H1 (cell line): ENCODE results near the gene FUT2. TPM values are rescaled to one million over a fixed set of nuclear protein-coding genes. Genes with fewer than 3 reads are reported as not detected.
A peak's percentile ranks its signal among the peaks of the same experiment; 100 is the strongest.

Experiments
- ATF3 ChIP-seq: IDR thresholded peaks from 2 replicates; pipeline ENCODE4 v1.6.1; 2011; ENCODE audit warnings: low read depth, mild to moderate bottlenecking, low read length; ENCODE audit not compliant: insufficient read depth
- BRCA1 ChIP-seq: IDR thresholded peaks from 2 replicates; pipeline ENCODE4 v1.6.1; 2012; ENCODE audit warnings: low read depth, low read length, improper control_type of control experiment
- CHD1 ChIP-seq: IDR thresholded peaks from 2 replicates; pipeline ENCODE4 v1.6.1; 2012; ENCODE audit warnings: low read depth, low read length, improper control_type of control experiment
- CREB1 ChIP-seq: IDR thresholded peaks from 2 replicates; pipeline ENCODE4 v1.6.1; 2012; ENCODE audit warnings: inconsistent platforms
- EP300 ChIP-seq, 2 experiments: IDR thresholded peaks; 1 replicate in 1 of 2; 2 replicates in 1 of 2; pipeline ENCODE4 v1.6.1; 2011 to 2012; ENCODE audit warnings: low read depth in 2 of 2, low read length in 2 of 2, mild to moderate bottlenecking in 2 of 2, borderline replicate concordance in 1 of 2, inconsistent platforms in 1 of 2, moderate library complexity in 1 of 2
- KDM5A ChIP-seq: fragments of 200-600 bp; IDR thresholded peaks from 2 replicates; pipeline ENCODE4 v1.7.1; 2012; ENCODE audit warnings: mild to moderate bottlenecking, low read length, inconsistent platforms, mixed read lengths
- MAX ChIP-seq: IDR thresholded peaks from 2 replicates; pipeline ENCODE4 v1.6.1; 2012; ENCODE audit warnings: inconsistent platforms
- POLR2AphosphoS5 ChIP-seq: IDR thresholded peaks from 2 replicates; pipeline ENCODE4 v1.6.1; 2011; ENCODE audit warnings: low read depth, low read length
- RAD21 ChIP-seq, 2 experiments: IDR thresholded peaks in 1 of 2; conservative IDR thresholded peaks in 1 of 2; 2 replicates each; pipeline ENCODE4 v1.6.1; 2011; ENCODE audit warnings: low read depth in 2 of 2, low read length in 2 of 2, improper control_type of control experiment in 1 of 2, inconsistent platforms in 1 of 2, mild to moderate bottlenecking in 1 of 2, moderate library complexity in 1 of 2
- SIN3A ChIP-seq, 2 experiments: IDR thresholded peaks in 1 of 2; conservative IDR thresholded peaks in 1 of 2; 2 replicates each; pipeline ENCODE4 v1.6.1; 2011 to 2012; ENCODE audit warnings: low read length in 2 of 2, improper control_type of control experiment in 1 of 2, low read depth in 1 of 2, mild to moderate bottlenecking in 1 of 2
- SP1 ChIP-seq: IDR thresholded peaks from 2 replicates; pipeline ENCODE4 v1.6.1; 2011; ENCODE audit warnings: low read depth, low read length
- SRF ChIP-seq: IDR thresholded peaks from 2 replicates; pipeline ENCODE4 v1.6.1; 2011; ENCODE audit warnings: mild to moderate bottlenecking, low read depth, low read length, moderate library complexity
- TAF7 ChIP-seq: optimal IDR thresholded peaks from 2 replicates; pipeline ENCODE3; 2011; ENCODE audit warnings: low read depth, mild to moderate bottlenecking, inconsistent platforms, low read length, moderate library complexity, borderline replicate concordance
- polyA plus RNA-seq, 7 experiments: library from polyadenylated mRNA; depleted of rRNA in 3 of 7; stranded (reverse) in 5 of 7; unstranded in 2 of 7; fragments of >200 nt in 5 of 7; fragments of 200-250 nt in 2 of 7; gene quantifications; 1 replicate in 5 of 7; 2 replicates in 1 of 7; 4 replicates in 1 of 7; pipeline versions ENCODE4 v1.2.1 to v1.2.3, GENCODE V29; 2011 to 2013; ENCODE audit warnings: missing spikeins in 2 of 7, mixed read lengths in 2 of 7
- total RNA-seq: library from RNA; stranded (reverse); fragmentation: NEBNext Ultra II Directional; extraction: Animal tissue kit (Norgen Biotek cat#: 25700); gene quantifications from 2 replicates; pipeline ENCODE4 v1.2.1, GENCODE V29; 2021
- TF ChIP-seq, protein P1 (sequence below): IDR thresholded peaks from 2 replicates; pipeline ENCODE4 v1.6.1; 2012; ENCODE audit warnings: inconsistent platforms

Gene FUT2
- total and polyA plus RNA-seq, 2 of the 8 experiments (the other 6 are each of a cell fraction or from before 2014, with no cell fraction given) = 5.0 to 5.6 TPM

DNA sequence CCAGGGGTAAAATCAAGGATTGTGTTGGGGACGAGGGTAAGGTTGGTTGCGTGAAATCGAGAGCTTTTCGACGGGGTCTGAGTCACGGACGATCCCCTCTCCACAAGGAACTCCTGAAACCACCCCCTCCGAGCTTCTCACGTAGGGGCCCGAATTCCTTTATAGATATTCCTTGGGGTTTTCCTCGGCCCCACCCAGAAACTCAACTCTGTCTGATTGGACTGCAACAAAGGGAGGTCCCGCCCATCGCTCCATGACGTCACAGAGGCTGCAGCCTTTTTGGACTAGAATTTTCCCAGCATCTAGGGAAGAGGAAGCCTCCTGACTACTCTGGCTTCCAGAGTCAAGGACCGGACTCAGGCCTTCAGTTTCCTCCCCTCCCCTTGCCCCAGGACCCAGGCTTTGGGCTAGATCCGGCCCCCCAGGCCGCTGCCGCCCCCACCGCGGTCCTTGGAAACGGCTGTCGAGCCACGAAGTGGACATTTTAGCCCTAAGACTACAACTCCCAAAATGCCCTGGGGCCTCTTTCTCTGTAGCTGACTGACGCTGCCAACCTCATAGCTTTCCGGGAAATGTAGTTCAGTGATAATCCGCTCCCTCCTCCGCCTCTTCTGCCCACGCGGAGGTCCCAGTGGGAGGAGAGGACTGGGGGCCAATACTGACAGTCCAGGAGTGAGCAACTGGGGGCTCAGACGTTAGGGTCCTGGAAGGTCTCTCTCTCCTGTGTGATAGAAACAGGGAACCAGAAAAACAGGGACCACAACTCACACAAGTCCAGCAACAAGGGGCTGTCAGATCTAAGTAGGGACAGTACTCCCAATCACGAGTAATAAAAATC lies 51.2 kb downstream of the FUT2 start, which contains the start of gene IZUMO1 (continued):
- peak; percentile 45 for TF ChIP-seq POLR2AphosphoS5
- TF ChIP-seq CREB1 = peak; percentile 87
- TF ChIP-seq BRCA1 = no peak
- TF ChIP-seq KDM5A = no peak
- TF ChIP-seq, protein P1, sequence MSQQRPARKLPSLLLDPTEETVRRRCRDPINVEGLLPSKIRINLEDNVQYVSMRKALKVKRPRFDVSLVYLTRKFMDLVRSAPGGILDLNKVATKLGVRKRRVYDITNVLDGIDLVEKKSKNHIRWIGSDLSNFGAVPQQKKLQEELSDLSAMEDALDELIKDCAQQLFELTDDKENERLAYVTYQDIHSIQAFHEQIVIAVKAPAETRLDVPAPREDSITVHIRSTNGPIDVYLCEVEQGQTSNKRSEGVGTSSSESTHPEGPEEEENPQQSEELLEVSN = no peak
- TF ChIP-seq MAX = no peak
- peak; percentile 21 for TF ChIP-seq TAF7
- no peak for TF ChIP-seq CHD1
- no peak for TF ChIP-seq EP300 (IDR thresholded peaks at IDR 0.05; ENCODE audit: borderline replicate concordance in 1 of 2, low read depth in 2 of 2, low read length in 2 of 2)
- TF ChIP-seq RAD21 (IDR thresholded peaks at IDR 0.05 in 1 of 2, conservative IDR thresholded peaks at IDR 0.05 in 1 of 2; ENCODE audit: low read depth in 2 of 2, low read length in 2 of 2) = no peak
- peak; percentile 8; the same call in 1 of the 2 replicates for TF ChIP-seq SP1
- TF ChIP-seq SIN3A (conservative IDR thresholded peaks at IDR 0.05 in 1 of 2, IDR thresholded peaks at IDR 0.05 in 1 of 2; ENCODE audit: low read depth in 1 of 2, low read length in 2 of 2) = peak in 1 of 2 experiments; percentile 62; a peak in 1 of 4 replicates
- 0 out of 2 replicates have a peak, but pooled peaks have one; percentile 31 for TF ChIP-seq ATF3
- no peak for TF ChIP-seq SRF
- TF ChIP-seq, all 59 proteins: peak for 13
